Germinal center (tissue), 1 donor: ENCODE measurements around the gene TYSND1.
"Not testable (repeated sequence)": the region's sequence is repeated elsewhere in the genome, so short reads cannot be mapped to it uniquely, and the experiment has no call there.

Experiments used
- DNase-seq: peaks from one replicate; pipeline ENCODE4 v3.0.0; 2012; ENCODE audit warnings: mixed read lengths, low spot score

Gene TYSND1

DNA sequence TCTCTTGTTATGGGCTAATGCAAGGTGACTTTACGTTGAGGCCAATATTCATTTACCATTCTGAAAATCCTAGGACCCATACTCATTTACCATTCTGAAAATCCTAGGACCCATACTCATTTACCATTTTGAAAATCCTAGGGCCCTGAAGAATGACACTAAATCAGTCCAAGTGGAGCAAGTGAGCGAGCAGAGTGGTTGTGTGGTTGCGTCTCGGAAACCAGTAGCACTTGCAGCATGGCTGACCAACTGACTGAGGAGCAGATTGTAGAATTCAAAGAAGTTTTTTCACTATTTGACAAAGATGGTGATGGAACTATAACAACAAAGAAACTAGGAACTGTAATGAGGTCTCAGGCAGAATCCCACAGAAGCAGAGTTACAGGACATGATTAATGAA, 16.9 kb upstream of the TYSND1 start:
- DNase-seq = no peak

DNA sequence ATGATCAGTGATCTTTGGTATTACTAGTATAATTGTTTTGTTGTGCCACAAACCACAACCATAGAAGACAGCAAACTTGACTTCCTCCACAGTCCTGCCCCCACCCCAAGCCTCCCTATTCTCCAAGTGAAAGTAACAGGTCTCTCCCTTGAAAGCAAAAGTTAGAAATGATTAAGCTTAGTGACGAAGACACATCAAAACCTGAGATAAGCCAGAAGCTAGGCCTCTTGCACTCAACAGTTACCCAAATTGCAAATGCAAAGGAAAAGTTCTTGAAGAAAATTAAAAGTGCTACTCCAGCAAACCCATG, 16.3 kb upstream of the TYSND1 start:
- DNase-seq = no peak

DNA sequence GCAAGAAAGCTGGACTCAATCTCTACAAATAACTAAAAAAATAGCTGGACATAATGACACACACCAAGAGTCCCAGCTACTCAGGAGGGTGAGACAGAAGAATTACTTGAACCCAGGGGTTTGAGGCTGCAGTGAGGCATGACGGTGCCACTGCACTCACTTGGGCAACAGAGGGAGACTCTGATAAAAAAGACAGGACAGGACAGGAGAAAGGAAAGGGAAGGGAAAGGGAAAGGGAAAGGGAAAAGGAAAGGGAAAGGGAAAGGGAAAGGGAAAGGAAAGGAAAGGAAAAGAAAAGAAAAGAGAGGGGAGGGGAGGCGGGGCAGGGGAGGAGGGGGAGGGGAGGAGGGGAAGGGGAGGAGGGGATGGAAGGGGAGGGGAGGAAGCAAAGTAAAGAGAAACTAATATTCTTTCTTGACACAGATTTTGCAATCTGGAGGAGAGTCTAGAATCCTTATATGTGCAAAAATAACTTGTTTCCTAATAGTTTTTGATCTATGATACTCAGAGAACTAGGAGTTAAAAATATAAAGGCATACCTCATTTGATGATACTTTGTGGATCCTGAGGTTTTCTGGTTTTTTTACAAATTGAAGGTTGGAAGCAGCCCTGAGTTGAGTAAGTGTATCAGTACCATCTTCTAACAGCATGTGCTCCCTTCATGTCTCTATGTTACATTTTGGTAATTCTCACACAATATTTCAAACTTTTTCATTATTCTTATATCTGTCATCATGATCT, 15.8 kb upstream of the TYSND1 start:
- no peak for DNase-seq

DNA sequence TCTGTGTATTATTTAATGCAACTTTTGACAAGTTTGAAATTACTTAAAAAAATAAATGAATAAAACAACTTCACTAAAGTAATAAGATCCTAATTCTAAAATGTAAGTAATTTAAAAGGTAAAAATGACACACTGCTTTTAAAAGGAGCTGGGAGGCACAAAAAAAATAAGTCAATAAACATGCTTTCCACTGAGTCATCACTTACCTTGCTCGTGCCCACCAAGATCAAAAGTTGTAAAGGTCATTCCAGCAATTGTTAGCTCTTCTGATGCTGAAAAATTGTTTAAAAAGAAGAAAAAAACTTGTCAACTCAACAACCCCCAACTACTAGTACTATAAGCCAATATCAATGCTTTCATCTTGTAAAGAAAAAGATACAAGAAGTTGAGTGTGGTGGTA, 14.3 kb upstream of the TYSND1 start:
- no peak for DNase-seq

DNA sequence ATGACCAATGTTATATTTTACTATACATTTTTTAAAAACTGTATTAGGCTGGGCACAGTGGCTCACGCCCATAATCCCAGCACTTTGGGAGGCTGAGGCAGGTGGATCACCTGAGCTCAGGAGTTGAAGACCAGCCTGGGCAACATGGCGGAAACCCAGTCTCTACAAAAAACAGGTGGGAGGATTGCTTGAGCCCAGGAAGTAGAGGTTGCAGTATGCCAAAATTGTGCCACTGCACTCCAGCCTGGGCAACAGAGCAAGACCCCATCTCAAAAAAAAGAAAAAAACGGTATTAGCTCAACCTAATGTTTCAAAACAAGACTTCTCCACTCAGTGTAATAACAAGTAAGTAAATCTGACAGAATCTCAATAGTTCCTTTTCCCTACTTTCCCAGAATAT, 12.9 kb upstream of the TYSND1 start:
- DNase-seq = not testable (repeated sequence)

DNA sequence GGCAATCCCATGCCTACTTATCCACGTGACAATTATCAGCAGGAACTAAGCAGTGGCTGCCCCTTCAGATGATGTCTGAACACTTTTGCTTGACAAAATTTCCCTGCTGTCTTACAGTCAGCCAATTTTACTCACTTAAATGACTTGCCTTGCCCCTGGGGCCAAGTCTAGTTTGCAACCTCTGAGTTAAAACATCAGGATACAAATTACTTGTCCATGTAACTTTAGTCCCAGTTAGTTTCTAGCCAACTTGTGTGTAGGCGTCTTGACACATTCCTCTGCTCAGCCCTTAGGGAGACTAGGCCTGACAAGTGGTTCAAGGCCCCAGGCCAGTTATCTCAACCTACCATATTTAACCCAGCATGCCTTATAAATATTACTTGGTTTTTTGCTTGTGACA, 11.6 kb upstream of the TYSND1 start:
- no peak for DNase-seq

DNA sequence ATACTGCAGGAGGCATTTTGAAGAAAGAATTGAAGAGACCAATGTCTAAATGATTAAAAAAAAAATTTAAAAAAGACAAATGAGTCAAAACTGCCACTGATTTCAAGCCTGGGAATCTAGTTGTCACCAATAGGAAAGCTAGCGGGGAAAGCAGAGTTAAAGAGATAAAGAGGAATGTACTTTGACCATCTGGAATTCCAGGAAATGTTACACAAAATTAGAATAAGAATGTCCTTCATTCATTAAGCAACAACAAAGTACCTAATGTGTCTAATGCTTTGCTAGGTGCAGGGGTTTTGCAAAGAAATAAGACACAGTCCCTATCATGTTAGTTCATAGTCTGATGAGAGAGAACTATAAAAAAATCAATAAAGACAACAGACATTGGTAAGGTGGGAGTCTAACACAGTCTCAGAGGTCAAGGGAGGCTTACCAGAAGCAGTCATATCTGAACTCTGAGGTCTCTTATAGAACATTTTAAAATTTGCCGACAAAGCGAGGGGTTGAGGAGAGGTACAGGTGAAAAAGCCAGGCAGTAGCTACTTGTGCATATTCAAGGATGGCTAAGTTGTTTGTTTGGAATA, 8.8 kb upstream of the TYSND1 start:
- no peak for DNase-seq

DNA sequence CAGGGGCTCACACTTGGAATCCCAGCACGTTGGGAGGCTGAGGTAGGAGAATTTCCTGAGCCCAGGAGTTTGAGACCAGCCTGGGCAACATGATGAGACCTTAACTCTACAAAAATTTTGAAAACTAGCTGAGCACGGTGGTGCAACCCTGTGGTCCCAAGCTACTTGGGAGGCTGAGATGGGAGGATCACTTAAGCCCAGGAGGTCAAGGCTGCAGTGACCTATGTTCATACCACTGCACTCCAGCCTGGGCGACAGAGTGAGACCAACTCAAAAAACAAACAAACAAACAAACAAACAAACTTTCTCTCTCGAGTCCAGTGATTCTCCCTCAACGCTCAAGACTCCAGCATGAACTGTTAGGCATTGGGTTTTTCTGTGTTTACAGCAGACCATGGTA, 2.0 kb upstream of the TYSND1 start:
- no peak for DNase-seq

DNA sequence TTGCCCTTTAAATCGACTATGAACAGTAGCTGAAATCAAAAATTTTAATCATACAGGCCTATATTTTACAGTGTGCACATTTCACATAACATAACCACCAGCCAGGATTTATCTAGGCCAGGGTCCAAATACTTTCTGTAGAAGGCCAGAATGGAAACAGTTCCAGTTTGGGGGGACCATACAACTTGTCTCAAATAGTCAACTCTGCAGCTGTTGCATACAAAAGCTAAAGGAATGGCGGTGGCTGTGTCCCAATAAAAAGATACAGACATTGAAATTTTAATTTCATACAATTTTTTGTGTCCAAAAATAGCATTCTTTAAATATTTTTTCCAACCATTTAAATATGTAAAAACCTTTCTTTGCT, 742 bp upstream of the TYSND1 start:
- no peak for DNase-seq

DNA sequence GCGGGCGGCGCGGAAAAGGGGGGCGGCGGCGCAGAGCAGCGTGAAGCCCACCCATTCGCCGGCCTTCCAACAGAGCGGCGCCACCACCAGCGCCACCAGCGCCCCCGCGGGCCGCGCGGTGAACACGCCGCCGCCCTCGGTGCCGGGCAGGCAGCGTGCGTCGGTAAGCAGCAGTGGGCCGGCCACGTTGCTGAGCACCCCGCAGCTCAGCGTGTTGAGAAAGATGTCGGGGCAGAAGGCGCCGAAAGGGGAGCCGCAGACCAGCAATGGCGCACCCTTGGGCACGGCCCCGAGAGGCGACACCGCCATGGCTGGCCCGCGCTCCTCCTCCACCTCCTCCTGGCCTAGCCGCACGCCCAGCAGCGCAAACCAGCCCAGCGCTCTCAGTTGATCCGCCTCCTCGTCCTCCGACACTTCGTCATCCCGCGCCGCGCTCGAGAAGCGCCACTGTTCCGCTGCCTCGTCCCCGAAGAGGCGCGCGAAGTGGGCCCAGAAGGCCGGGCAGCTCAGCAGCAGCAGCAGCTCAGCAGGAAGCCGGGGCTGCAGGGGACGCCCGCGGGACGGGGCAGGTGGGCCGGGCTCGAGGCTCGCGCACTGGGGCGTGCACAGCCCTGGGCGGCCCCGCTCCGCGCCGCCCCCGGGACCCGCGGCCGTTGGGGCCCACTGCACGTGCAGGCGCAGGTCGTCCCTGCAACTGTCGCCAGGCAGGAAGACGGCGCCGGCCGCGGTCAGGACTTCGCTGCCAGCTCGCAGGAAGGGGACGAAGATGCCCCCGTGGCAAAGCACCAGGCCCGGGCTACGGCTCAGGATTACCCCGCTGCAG, 623 bp downstream of the TYSND1 start:
- peak; percentile 88 for DNase-seq

DNA sequence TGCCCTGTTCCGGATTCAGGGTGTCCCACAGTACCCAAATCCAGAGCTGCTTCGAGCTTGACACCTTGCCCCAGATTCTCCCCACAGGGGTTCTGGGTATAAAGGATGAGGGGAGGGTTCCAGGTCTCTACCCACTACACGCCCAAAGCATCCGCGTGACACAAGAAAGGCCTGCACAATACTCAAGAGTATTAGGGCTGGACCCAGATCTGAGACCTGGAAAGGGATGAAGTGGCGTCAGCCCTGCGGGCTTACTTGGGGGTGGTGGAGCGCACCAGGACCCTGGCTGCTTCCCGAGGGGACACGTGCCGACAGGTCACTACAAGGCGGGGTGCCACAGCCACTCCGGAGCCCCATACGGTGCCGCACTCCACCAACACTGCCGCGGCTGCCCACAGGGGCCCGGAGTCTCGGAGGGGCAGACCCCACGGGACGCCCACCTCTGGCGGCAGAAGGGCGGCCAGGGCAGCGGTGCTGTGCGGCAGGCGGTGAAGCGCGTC, 1.3 kb downstream of the TYSND1 start:
- DNase-seq = no peak

DNA sequence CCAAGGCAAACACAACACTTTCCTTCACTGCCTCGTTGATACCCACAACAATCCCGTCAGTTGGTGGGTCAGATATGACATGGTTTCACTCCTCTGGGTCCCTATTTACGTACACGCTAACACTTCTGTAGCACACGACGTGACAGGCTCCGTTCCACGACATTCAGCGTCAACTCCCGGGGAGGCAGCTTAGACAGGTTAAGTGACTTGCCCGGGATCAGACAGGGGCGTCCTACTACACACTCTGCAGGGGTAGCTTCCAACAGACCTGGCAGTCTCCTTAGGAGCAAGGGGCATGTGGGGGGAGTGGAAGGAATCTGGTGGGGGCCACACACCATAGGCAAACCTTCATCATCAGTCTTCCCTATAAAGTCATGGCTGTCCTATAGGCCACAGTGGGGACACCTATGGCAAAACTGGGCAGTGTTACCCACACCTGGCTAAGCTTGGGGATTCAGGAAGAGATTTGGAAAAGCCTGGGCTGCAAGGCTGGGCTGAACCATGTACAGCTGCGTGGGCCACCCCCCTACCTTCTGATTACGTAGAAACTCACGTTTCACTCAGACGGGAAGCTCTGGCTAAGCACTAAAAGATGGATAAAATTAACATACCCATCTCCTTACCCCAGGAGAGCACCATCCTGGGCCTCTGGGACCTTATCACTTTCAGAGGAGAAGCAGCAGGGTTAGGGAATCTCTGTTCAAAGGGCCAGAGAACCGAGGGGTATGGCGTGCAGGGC, 2.0 kb downstream of the TYSND1 start:
- no peak for DNase-seq

DNA sequence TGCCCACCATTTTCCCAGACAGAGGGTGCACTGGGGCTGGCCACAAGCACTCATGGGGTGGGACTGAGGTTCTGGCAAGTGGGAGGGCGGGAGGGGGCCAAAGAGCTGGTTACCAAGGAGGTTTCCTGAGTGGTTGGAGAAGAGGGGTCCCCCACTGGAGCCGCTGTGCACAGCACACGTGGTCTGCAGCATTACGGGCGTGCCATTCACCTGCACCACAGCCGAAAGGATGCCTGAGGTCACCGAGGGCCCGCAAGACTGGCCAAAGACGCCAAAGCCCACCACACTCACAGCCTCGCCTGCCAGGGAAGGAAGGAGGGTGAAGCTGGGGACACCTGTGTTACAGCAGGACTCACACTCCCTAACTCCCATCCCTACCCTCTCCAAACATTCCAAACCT, 3.9 kb downstream of the TYSND1 start:
- DNase-seq = no peak

DNA sequence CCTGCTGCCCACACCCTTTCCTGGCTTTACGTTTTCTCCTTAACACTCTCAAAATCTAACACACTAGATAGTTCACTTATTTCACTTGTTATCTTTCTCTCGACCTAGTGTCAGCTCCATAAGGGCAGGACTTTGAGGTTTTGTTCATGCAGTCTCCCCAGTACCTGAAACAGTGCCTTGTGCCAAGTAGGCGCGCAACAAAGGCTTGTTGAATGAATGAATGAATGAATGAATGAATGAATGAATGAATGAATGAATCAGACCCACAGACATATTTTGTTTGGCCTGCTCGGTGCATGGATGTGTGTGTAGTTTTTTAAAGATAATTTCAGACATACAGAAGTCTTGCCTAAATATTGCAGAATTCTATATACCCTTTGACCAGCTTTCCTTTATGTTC, 6.2 kb downstream of the TYSND1 start:
- no peak for DNase-seq

DNA sequence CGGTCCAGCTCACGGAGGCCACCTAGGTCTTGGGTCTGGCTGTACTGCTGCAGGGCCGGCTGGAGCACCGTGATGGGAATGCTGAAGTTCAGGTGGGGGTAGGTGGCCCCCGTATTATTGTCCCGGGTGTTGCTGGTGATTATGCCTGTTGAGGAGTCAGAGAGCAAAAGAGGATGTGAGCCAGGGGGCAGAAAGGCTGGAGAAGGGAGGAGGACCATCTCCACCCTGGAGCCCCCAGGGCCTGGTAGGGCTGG, 6.6 kb downstream of the TYSND1 start:
- no peak for DNase-seq

DNA sequence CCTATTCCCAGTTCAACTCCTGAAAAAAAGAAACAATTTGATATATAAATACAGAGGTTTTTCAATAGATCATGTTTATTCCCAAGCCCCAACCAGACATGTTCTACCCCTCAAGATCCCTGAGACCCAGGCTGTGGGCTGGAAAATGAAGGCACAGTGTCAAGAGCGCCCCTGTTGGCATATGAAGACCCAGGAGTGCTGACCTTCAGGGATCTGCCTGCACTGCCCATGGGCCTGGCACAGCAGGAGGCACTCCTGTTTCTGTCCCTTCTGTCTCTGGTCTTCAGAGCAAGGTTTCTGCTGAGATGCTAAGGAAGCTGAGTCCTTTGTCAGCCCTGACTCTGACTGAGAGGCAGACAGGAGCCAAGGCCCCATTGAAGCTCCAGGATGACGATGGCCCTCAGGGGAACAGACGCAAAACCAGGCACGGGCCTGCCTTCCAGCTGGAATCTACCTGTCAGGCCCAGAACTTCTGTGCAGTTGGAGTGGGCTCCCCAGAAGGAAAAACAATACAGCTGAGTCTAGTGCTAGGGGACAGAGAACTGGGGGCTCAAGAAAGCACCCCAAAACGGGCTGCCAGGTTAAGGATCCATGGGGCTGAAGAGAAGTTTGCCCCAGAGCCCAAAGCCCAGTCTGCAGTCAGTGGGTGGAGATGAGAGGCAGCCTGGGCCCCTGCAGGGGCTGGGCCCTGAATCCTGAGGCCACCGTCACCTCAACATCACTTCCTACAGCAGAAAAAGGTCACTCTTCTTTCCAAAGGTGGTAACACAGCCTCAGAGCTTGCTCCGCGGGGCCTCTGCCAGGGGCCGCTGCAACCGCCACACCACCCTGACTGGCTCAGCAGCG, 7.1 kb downstream of the TYSND1 start:
- DNase-seq = no peak

DNA sequence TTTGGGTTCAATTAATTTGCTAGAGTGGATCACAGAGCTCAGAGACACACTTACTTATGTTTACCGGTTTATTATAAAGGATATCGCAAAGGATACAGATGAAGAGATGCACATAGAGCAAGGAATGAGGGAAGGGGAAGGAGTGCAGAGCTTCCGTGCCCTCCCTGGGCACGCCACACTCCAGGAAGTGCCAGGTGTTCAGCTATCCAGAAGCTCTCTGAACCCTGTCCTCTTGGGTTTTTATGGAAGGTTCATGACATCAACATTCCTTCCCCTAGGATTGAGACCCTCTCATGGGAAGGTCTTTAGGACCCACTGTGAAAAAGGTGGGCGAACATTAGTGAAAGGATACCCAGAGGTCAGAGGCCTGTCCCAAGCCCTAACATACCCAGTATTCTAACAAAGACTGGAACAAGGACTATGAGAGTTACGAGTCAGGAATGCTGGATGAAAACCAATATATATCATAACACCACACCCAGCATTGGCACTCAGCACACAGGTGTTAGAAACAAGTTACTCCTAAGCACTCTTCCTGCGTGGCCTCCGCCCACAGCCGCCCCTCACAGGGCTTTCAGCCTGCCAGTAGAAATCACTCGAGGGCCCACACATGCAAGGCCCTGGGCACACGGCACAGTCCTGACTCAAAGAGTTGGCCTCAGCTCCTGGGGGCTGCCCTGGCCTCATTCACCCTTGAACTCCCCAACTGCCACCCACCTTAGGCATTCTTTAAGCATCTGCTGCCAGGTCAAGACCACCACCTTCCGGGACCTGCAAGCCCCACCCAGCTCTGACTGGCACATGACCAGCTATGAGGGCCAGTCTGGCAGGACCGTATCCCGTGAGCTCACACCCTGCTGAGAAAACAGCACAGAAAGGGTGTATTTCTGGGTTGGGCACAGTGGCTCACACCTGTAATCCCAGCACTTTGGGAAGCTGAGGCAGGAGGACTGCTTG, 8.3 kb downstream of the TYSND1 start:
- no peak for DNase-seq

DNA sequence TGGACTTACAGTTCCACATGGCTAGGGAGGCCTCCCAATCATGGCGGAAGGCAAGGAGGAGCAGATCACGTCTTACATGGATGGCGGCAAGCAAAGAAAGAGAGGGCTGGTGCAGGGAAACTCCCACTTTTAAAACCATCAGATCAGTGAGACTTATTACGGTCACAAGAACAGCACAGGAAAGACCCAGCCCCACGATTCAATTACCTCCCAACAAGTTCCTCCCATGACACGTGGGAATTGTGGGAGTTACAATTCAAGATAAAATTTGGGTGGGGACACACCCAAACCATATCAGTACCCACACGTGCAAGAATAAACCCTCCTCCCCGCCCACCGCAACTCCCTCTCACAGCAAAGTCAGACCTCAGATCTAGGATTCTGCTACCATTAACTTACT, 9.4 kb downstream of the TYSND1 start:
- DNase-seq = no peak

DNA sequence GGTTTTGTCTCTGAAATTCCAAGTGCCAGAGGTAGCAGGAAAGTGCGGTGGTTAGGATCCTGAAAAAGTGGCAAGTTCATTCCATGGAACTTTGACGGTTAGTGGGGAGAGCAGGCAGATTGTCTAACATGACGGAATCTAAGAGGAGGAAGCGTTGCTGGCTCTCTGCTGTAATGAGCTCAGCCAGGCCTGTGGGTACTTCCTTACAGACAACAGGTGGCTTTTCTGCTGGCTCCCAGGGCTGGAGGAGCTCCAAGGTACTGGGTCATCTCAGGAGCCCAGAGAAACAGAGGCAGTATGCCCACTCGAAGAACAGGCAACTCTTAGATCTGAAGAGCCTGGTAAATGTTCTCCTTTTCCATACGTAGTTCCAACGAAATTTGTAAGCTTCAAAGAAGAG, 10.8 kb downstream of the TYSND1 start:
- no peak for DNase-seq

DNA sequence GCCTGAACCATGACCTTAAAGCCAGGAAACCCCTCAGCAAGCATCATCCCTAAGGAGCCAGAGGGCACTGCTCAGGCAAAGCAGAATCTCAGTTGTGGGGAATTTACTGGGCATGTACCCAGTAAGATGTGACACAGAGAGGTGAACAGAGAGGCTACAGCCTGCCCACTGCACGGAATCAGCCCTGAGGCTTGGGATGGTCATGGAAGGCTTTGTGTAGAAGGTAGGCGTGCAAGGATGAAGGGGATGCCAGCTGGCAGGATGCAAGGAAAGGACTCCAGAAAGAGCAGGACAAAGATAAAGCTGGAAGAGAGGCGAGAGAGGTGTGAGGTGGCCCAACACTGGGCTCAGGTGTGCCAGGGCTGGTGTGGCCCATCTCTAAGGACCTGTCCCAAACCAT, 11.5 kb downstream of the TYSND1 start:
- no peak for DNase-seq
